Loucy (cell line): ENCODE data around the gene GPR137C.

Experiments
- H2AFZ ChIP-seq: fragments of 200-600 bp; sonication (generic); 2 replicates; pipeline ENCODE4 v1.6.0; 2016; ENCODE audit warnings: antibody characterized with exemption, mild to moderate bottlenecking, low read length, moderate library complexity
- H3F3A ChIP-seq: fragments of 200-600 bp; 2 replicates; pipeline ENCODE4 v1.6.0; 2016; ENCODE audit warnings: antibody characterized with exemption, low read depth, mild to moderate bottlenecking
- H3K27me3 ChIP-seq: fragments of 200-600 bp; sonication (generic); 2 replicates; pipeline ENCODE4 v1.6.1; 2014; ENCODE audit warnings: low read length, mild to moderate bottlenecking; ENCODE audit not compliant: insufficient read depth, poor library complexity, severe bottlenecking
- H3K36me3 ChIP-seq: fragments of 200-600 bp; sonication (generic); 2 replicates; pipeline ENCODE4 v1.6.1; 2016; ENCODE audit warnings: low read length; ENCODE audit not compliant: insufficient read depth
- H3K4me1 ChIP-seq: fragments of 200-600 bp; sonication (generic); 2 replicates; pipeline ENCODE4 v1.5.1; 2014; ENCODE audit warnings: low read length, mild to moderate bottlenecking; ENCODE audit not compliant: insufficient read depth, poor library complexity, severe bottlenecking
- H3K4me2 ChIP-seq: fragments of 200-600 bp; sonication (generic); 2 replicates; pipeline ENCODE4 v1.6.0; 2014; ENCODE audit warnings: antibody characterized with exemption, low read length, low read depth, mild to moderate bottlenecking; ENCODE audit not compliant: poor library complexity, severe bottlenecking
- H3K4me3 ChIP-seq: fragments of 200-600 bp; sonication (generic); 2 replicates; pipeline ENCODE4 v1.5.1; 2014; ENCODE audit warnings: low read length, mild to moderate bottlenecking, mixed read lengths; ENCODE audit not compliant: poor library complexity, severe bottlenecking
- H3K79me2 ChIP-seq: fragments of 200-600 bp; sonication (generic); 2 replicates; pipeline ENCODE4 v1.6.1; 2014; ENCODE audit warnings: low read length; ENCODE audit not compliant: insufficient read depth
- H3K9ac ChIP-seq: fragments of 200-600 bp; sonication (generic); 2 replicates; pipeline ENCODE4 v1.6.0; 2014; ENCODE audit warnings: mild to moderate bottlenecking, low read depth, low read length, moderate library complexity; ENCODE audit not compliant: poor library complexity, severe bottlenecking
- H3K9me2 ChIP-seq: fragments of 200-600 bp; sonication (generic); replicated peaks from 2 replicates; pipeline ENCODE4 v1.6.1; 2016; ENCODE audit warnings: low read depth, low read length, mixed read lengths
- H3K9me3 ChIP-seq: fragments of 200-600 bp; sonication (generic); 2 replicates; pipeline ENCODE4 v1.6.1; 2014; ENCODE audit warnings: mild to moderate bottlenecking, antibody characterized with exemption, low read length, low read depth; ENCODE audit not compliant: insufficient read depth
- H4K20me1 ChIP-seq: fragments of 200-600 bp; sonication (generic); 2 replicates; pipeline ENCODE4 v1.6.0; 2014; ENCODE audit warnings: antibody characterized with exemption, low read length, mild to moderate bottlenecking; ENCODE audit not compliant: insufficient read depth, poor library complexity, severe bottlenecking
- CTCF ChIP-seq: fragments of 200-600 bp; sonication (generic); conservative IDR thresholded peaks from 2 replicates; pipeline ENCODE4 v1.5.1; 2014; ENCODE audit warnings: mild to moderate bottlenecking, antibody characterized with exemption, low read length
- EZH2phosphoT487 ChIP-seq: fragments of 200-600 bp; IDR thresholded peaks from 2 replicates; pipeline ENCODE4 v1.6.1; 2018; ENCODE audit warnings: antibody characterized with exemption, mild to moderate bottlenecking, moderate library complexity, borderline replicate concordance

Gene GPR137C

GRCh38 chr14:52678591-52678990 lies 126.0 kb downstream of the GPR137C start:
- Histone ChIP-seq H3K27me3 (no peaks in the 10 kb centered on the region), H3K79me2 (peaks cover 54% of the 10 kb centered on the region)

GRCh38 chr14:52683985-52684520 lies 131.4 kb downstream of the GPR137C start:
- H3K4me1 ChIP-seq: peaks cover 49% of the 10 kb centered on the region
- H3K9me3 ChIP-seq: no peaks in the 10 kb centered on the region
- TF ChIP-seq CTCF (no peak), EZH2phosphoT487 (no peak)
- no peaks in the 10 kb centered on the region for H3K9me2 ChIP-seq
- peaks cover 30% of the 10 kb centered on the region for H3K36me3 ChIP-seq
- H3K4me2 ChIP-seq: peak overlapping the region; percentile 86
- H3K4me3 ChIP-seq: peak overlapping the region; percentile 4
- H2AFZ ChIP-seq: no peak overlapping the region
- peaks cover 98% of the 10 kb centered on the region for H3K79me2 ChIP-seq
- H4K20me1 ChIP-seq: peaks cover 89% of the 10 kb centered on the region
- H3F3A ChIP-seq: no peaks in the 10 kb centered on the region
- no peak overlapping the region for H3K9ac ChIP-seq
- no peaks in the 10 kb centered on the region for H3K27me3 ChIP-seq

More at GRCh38 chr14:52678591-52678990, 126.0 kb downstream of the GPR137C start:
- Histone ChIP-seq H3K9me2 (no peaks in the 10 kb centered on the region), H3F3A (no peaks in the 10 kb centered on the region), H2AFZ (no peak overlapping the region), H4K20me1 (peaks cover 47% of the 10 kb centered on the region), H3K4me2 (no peak overlapping the region), H3K4me3 (no peak overlapping the region), H3K36me3 (peaks cover 79% of the 10 kb centered on the region), H3K4me1 (no peaks in the 10 kb centered on the region), H3K9me3 (no peaks in the 10 kb centered on the region), H3K9ac (no peak overlapping the region)
- TF ChIP-seq EZH2phosphoT487: no peak
- TF ChIP-seq CTCF: peak; percentile 70

GRCh38 chr14:52686176-52686575 lies 133.5 kb downstream of the GPR137C start:
- TF ChIP-seq EZH2phosphoT487 (no peak), CTCF (no peak)
- no peaks in the 10 kb centered on the region for H3F3A ChIP-seq
- no peaks in the 10 kb centered on the region for H3K27me3 ChIP-seq
- H3K4me2 ChIP-seq: peak overlapping the region; percentile 86
- no peaks in the 10 kb centered on the region for H3K9me3 ChIP-seq
- peaks cover 9% of the 10 kb centered on the region for H3K36me3 ChIP-seq
- no peak overlapping the region for H2AFZ ChIP-seq
- peaks cover 96% of the 10 kb centered on the region for H4K20me1 ChIP-seq
- no peak overlapping the region for H3K9ac ChIP-seq
- H3K79me2 ChIP-seq: peaks cover 99% of the 10 kb centered on the region
- peaks cover 66% of the 10 kb centered on the region for H3K4me1 ChIP-seq
- H3K4me3 ChIP-seq: peak overlapping the region; percentile 28
- no peaks in the 10 kb centered on the region for H3K9me2 ChIP-seq
